T-helper 1 cell treated with Interleukin-12 subunit alpha and Interleukin-12 subunit beta and Interleukin-4 antibody, amounts not matched to agents 30 ng/mL and 1 ng/mL, for 36 hours (primary cell): ENCODE data around the gene PLCB1. TPM values are rescaled to one million over a fixed set of nuclear protein-coding genes. Genes with fewer than 3 reads are reported as not detected.
"Not testable (repeated sequence)": the region's sequence is repeated elsewhere in the genome, so short reads cannot be mapped to it uniquely, and the experiment has no call there.

Experiments used
- intact Hi-C: fragments of 100-400 bp; cut with micrococcal nuclease; formaldehyde crosslinking; loops from one replicate; pipeline ENCODE4 v1.15.1; 2024
- total RNA-seq: library from RNA; stranded (reverse); gene quantifications from 2 replicates; pipeline ENCODE4 v1.2.3, GENCODE V29; 2022

Gene PLCB1
- total RNA-seq, 1 donor from 2014 or later: 1.4 TPM

GRCh38 chr20:8363970-8364733 is 232.1 kb downstream of the PLCB1 start:
- intact Hi-C loops: no loop called here

- intact Hi-C loops: no loop called here
Observed at GRCh38 chr20:8364734-8365078, 232.6 kb downstream of the PLCB1 start.

- intact Hi-C loops: no loop called here
Observed at GRCh38 chr20:8365634-8366033, 233.6 kb downstream of the PLCB1 start.

GRCh38 chr20:8366303-8366923 is 234.3 kb downstream of the PLCB1 start:
- intact Hi-C loops: no loop called here

GRCh38 chr20:8367689-8368088 is 235.6 kb downstream of the PLCB1 start:
- intact Hi-C loops: no loop called here

- intact Hi-C loops: no loop called here
Observed at GRCh38 chr20:8368670-8369069, 236.6 kb downstream of the PLCB1 start.

- intact Hi-C loops: no loop called here
Observed at GRCh38 chr20:8369311-8369710, 237.2 kb downstream of the PLCB1 start.

GRCh38 chr20:8370774-8371173 is 238.7 kb downstream of the PLCB1 start:
- intact Hi-C loops: no loop called here

- intact Hi-C loops: no loop called here
Observed at GRCh38 chr20:8372824-8373380, 240.8 kb downstream of the PLCB1 start.

GRCh38 chr20:8373579-8373978 is 241.5 kb downstream of the PLCB1 start:
- intact Hi-C loops: no loop called here

- intact Hi-C loops: no loop called here
Observed at GRCh38 chr20:8375898-8376297, 243.8 kb downstream of the PLCB1 start.

- intact Hi-C loops: no loop called here
Observed at GRCh38 chr20:8376940-8377339, 244.9 kb downstream of the PLCB1 start.

GRCh38 chr20:8379125-8379524 is 247.1 kb downstream of the PLCB1 start:
- intact Hi-C loops: not testable (repeated sequence)

GRCh38 chr20:8385247-8385646 is 253.2 kb downstream of the PLCB1 start:
- intact Hi-C loops: no loop called here

- intact Hi-C loops: no loop called here
Observed at GRCh38 chr20:8386991-8387390, 254.9 kb downstream of the PLCB1 start.

- intact Hi-C loops: loop anchor here (2.0 kb wide), 3 partner anchors 83 to 335 kb away; no protein-coding TSS in a partner anchor
Observed at GRCh38 chr20:8388141-8388540, 256.1 kb downstream of the PLCB1 start.

- intact Hi-C loops: loop anchor here (1.0 to 2.0 kb wide), 6 partner anchors 84 to 452 kb away; partner anchors contain the start of gene PLCB1
Observed at GRCh38 chr20:8388707-8389106, 256.6 kb downstream of the PLCB1 start.

- intact Hi-C loops: loop anchor here (1.0 to 2.0 kb wide), 6 partner anchors 85 to 453 kb away; partner anchors contain the start of gene PLCB1
Observed at GRCh38 chr20:8389381-8390036, 257.4 kb downstream of the PLCB1 start.

- intact Hi-C loops: no loop called here
Observed at GRCh38 chr20:8390037-8390433, 258.0 kb downstream of the PLCB1 start.

- intact Hi-C loops: no loop called here
Observed at GRCh38 chr20:8390500-8390899, 258.4 kb downstream of the PLCB1 start.

GRCh38 chr20:8393381-8393780 is 261.3 kb downstream of the PLCB1 start:
- intact Hi-C loops: no loop called here
